Activated B cell treated with CpG ODN at 0.5 μM for 24 hours (primary cell): ENCODE data around the gene MYNN. TPM values are rescaled to one million over a fixed set of nuclear protein-coding genes. Genes with fewer than 3 reads are reported as not detected.
A peak's percentile ranks its signal among the peaks of the same experiment; 100 is the strongest.

Experiments used
- ATAC-seq: fragments of 200-7000 bp; cut with Tn5 transposase; one replicate; pipeline ENCODE4 v1.10.0; 2021; ENCODE audit warnings: low read depth, mild to moderate bottlenecking, moderate library complexity
- CTCF ChIA-PET: fragments of 350-600 bp; sonication (Branson Sonifier 250); formaldehyde crosslinking; loops from one replicate; lab custom pipeline; 2021; ENCODE audit warnings: antibody characterized with exemption; lab: Charles Lee
- POLR2A ChIA-PET: fragments of 350-600 bp; sonication (Branson Sonifier 250); formaldehyde crosslinking; loops from one replicate; lab custom pipeline; 2021; ENCODE audit warnings: antibody characterized with exemption; lab: Charles Lee
- DNase-seq: peaks from one replicate; pipeline ENCODE4 v3.0.0; 2022
- H3K27ac Mint-ChIP-seq: one replicate; pipeline ENCODE4 v1.8.0; 2020; ENCODE audit warnings: mixed read lengths
- H3K27me3 Mint-ChIP-seq: one replicate; pipeline ENCODE4 v1.8.0; 2021; ENCODE audit warnings: mixed read lengths
- H3K36me3 Mint-ChIP-seq: one replicate; pipeline ENCODE4 v1.8.0; 2021; ENCODE audit warnings: low read depth, mixed read lengths
- H3K4me1 Mint-ChIP-seq: one replicate; pipeline ENCODE4 v1.8.0; 2021; ENCODE audit warnings: mixed read lengths
- H3K4me3 Mint-ChIP-seq: one replicate; pipeline ENCODE4 v1.8.0; 2020; ENCODE audit warnings: mild to moderate bottlenecking, mixed read lengths
- H3K9me3 Mint-ChIP-seq: one replicate; pipeline ENCODE4 v1.8.0; 2020; ENCODE audit warnings: mixed read lengths
- intact Hi-C: fragments of 100-400 bp; cut with micrococcal nuclease; formaldehyde crosslinking; loops from one replicate; pipeline ENCODE4 v1.15.1; 2024
- total RNA-seq: library from RNA; stranded (reverse); gene quantifications from 2 replicates; pipeline ENCODE4 v1.2.3, GENCODE V29; 2022
- TF ChIP-seq, protein P1 (sequence below): fragments of 200-600 bp; IDR thresholded peaks from one replicate; pipeline ENCODE4 v1.8.0; 2022; ENCODE audit warnings: antibody characterized with exemption, mild to moderate bottlenecking

MYNN gene
- total RNA-seq, 1 donor from 2014 or later: 24.8 TPM

DNA sequence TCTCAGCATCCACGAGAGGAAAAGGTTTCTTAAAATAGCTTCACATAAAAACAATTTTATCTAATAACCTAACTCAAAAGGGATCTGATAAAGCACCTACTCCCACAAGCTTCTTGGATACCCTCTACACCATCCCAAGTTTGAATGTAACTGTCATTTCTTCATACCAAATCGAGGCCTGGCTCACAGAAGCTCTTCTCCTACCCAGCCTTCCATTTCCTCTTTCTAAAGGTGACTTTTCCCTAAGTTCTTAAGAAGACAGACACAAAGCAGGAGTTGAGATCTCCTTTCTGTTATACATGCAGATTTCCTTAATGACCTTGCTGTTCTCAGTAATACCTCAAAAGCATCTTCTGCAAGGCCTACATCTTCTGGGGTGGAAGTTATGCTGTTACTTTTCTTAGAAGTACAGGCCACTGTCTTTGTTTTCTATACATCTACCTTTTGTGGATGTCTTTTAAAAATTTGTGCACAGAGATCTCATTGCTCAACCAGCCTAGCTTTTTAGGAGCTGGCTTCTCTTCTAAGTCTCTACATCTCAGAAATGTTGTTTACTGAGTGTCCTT is 36.1 kb downstream of the MYNN start:
- ChIA-PET POLR2A (interaction anchor here (0.7 to 1.4 kb wide), 3 partner anchors 37 to 1059 kb away, joined by 3 to 5 read pairs (median 3); partner anchors contain the start of gene MYNN), CTCF (interaction anchor here (0.6 kb wide), 1 partner anchor 74 kb away, joined by 4 read pairs; no protein-coding TSS in a partner anchor)
- DNase-seq (no peak), ATAC-seq (no peak)
- Mint-ChIP-seq H3K27ac (peak overlapping the region; percentile 2), H3K36me3 (peaks cover 7% of the 10 kb centered on the region), H3K9me3 (no peaks in the 10 kb centered on the region), H3K4me1 (peaks cover 31% of the 10 kb centered on the region), H3K4me3 (no peak overlapping the region), H3K27me3 (no peaks in the 10 kb centered on the region)
- intact Hi-C loops: no loop called here
- TF ChIP-seq, protein P1, sequence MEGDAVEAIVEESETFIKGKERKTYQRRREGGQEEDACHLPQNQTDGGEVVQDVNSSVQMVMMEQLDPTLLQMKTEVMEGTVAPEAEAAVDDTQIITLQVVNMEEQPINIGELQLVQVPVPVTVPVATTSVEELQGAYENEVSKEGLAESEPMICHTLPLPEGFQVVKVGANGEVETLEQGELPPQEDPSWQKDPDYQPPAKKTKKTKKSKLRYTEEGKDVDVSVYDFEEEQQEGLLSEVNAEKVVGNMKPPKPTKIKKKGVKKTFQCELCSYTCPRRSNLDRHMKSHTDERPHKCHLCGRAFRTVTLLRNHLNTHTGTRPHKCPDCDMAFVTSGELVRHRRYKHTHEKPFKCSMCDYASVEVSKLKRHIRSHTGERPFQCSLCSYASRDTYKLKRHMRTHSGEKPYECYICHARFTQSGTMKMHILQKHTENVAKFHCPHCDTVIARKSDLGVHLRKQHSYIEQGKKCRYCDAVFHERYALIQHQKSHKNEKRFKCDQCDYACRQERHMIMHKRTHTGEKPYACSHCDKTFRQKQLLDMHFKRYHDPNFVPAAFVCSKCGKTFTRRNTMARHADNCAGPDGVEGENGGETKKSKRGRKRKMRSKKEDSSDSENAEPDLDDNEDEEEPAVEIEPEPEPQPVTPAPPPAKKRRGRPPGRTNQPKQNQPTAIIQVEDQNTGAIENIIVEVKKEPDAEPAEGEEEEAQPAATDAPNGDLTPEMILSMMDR: no peak

DNA sequence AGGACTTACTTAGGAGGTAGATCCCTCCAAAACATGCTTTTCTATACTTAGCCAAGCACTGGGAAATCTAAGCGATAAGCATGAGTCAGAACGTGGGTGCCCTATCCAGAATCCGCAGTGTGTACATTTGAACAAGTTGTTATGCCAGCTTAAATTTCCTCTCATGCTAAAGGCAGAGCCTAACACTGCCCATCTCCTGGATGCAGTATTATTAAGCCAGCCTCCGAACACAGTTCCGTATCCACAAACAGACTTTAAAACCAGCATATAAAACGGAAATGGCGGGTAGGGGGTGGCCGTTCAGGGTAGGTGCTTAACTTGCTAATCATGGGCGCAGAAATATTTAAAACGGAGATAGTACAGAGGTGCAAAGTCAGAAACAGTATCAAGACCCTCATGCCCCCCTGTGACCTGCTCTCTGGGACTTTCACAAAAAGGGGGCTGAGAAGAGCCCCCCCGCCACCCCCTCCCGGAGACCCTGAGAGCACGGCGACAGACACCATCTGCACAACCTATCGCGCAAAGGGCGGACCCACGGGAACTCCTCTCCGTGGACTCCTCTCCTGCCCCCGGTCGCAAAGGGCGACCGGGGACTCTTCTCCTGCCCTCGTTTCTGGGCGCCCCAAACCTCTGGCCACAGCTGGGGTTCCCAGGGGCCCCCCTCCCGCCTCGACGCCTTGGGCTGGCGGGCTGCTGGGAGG is 38.6 kb downstream of the MYNN start:
- DNase-seq (peak; percentile 19), ATAC-seq (peak; percentile 18)
- intact Hi-C loops: loop anchor here (2.0 kb wide), 4 partner anchors 233 to 545 kb away; partner anchors contain the start of genes PHC3 and SKIL
- Mint-ChIP-seq H3K36me3 (peaks cover 9% of the 10 kb centered on the region), H3K4me3 (peak overlapping the region; percentile 85), H3K9me3 (peaks cover 8% of the 10 kb centered on the region), H3K4me1 (peaks cover 37% of the 10 kb centered on the region), H3K27me3 (no peaks in the 10 kb centered on the region), H3K27ac (peak overlapping the region; percentile 97)
- POLR2A ChIA-PET: interaction anchor here (0.5 to 4.3 kb wide), 21 partner anchors 12 to 1058 kb away, joined by 3 to 48 read pairs (median 6); partner anchors contain the start of genes ACTRT3, MYNN, RPL22L1 and SEC62
- TF ChIP-seq, protein P1: no peak
- CTCF ChIA-PET: interaction anchor here (1.0 to 1.5 kb wide), 4 partner anchors 24 to 118 kb away, joined by 3 to 13 read pairs (median 4); no protein-coding TSS in a partner anchor

DNA sequence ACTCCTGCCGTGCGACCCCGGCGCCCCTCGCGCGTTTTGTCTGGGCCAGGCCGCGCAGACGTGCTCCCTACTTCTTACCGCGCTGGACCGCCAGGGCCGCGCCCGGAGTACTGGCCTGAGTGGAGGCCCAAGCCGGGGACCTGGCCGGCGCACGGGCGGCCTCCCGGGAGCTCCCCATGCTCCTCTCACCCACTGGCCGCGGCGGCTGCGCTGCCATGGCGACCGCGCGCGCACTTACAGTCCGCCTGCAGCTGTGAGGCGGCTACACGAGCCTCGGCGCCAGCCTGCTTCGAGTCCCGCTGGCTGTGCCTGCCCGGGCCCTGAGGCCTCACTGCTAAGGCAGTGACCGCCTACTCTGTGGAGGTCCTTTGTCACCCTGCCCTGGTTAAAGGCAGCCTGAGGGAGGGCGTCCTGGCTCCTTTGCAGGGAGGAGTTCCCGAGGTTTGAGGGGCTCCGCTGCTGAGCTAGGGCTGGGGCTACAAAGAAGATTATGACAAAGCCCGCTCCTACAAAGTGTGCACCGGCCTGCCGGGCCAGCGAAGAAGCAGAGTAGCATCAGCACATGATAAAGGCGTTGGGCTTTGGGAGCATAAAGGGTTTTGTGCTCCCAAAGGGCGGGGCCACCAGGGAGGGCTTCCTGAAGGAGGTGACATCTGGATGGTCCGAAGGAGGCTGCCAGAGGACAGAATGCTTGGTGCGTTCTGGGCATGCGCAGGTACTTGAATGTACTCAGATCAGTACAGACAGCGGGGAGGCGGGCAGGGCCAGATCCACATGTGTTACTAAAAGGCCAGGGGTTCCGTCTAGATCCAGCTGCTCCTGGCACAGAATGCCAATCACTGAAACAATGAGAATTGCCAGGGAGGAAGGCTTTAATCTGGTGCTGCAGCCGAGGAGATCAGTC is 39.4 kb downstream of the MYNN start, which contains the start of the genes LRRC34 and LRRIQ4:
Gene LRRC34 (minus strand): TSS at position 573 of the 904 bp plus-strand sequence. CDS start 356 bp downstream, at position 217.
Gene LRRIQ4 (plus strand): TSS at position 539 of the 904 bp plus-strand sequence. CDS start 9,052 bp downstream, outside the sequence.
- H3K4me1 Mint-ChIP-seq: peaks cover 37% of the 10 kb centered on the region
- no peaks in the 10 kb centered on the region for H3K27me3 Mint-ChIP-seq
- peaks cover 8% of the 10 kb centered on the region for H3K9me3 Mint-ChIP-seq
- peaks cover 9% of the 10 kb centered on the region for H3K36me3 Mint-ChIP-seq
- intact Hi-C loops: loop anchor here (1.0 to 2.0 kb wide), 13 partner anchors 24 to 1058 kb away; partner anchors contain the start of genes GPR160, MYNN, PHC3 and RPL22L1
- ChIA-PET CTCF (interaction anchor here (0.7 to 1.5 kb wide), 6 partner anchors 8 to 117 kb away, joined by 3 to 13 read pairs (median 3); no protein-coding TSS in a partner anchor), POLR2A (interaction anchor here (0.6 to 4.3 kb wide), 24 partner anchors 12 to 1057 kb away, joined by 3 to 48 read pairs (median 6); partner anchors contain the start of genes ACTRT3, MYNN, RPL22L1 and SEC62)
- peak; percentile 70 for DNase-seq
- H3K27ac Mint-ChIP-seq: peak within 1 kb of the TSS; percentile 97
- peak; percentile 56 for ATAC-seq
- TF ChIP-seq, protein P1: no peak
- H3K4me3 Mint-ChIP-seq: peak within 1 kb of the TSS; percentile 85

DNA sequence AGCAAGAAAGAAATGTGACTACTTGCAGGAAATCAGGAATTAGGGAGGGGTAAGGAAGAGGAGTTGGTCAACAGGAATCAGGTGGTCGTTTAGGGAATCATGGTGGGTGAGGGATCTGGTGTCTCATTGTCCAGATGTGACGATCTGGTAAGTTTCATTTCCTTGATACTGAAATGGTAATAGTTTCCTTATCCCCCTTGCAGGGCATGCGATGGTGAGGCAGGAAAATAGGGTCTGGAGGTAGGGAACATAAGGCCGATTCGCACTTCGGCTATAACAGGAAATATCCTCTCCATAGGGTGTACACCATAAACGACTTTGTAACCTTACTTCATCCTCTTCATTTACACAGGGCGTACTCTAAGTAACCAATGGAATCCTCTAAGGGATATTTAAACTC is 40.1 kb downstream of the MYNN start:
- Mint-ChIP-seq H3K9me3 (peaks cover 8% of the 10 kb centered on the region), H3K4me3 (peak overlapping the region; percentile 85), H3K36me3 (peaks cover 7% of the 10 kb centered on the region), H3K27me3 (no peaks in the 10 kb centered on the region), H3K4me1 (peaks cover 39% of the 10 kb centered on the region), H3K27ac (peak overlapping the region; percentile 97)
- ChIA-PET POLR2A (interaction anchor here (0.6 to 4.3 kb wide), 26 partner anchors 22 to 1057 kb away, joined by 3 to 48 read pairs (median 6); partner anchors contain the start of genes ACTRT3, MYNN, RPL22L1 and SEC62), CTCF (interaction anchor here (0.7 to 1.6 kb wide), 7 partner anchors 9 to 52 kb away, joined by 3 to 13 read pairs (median 4); partner anchors contain the start of gene ACTRT3)
- intact Hi-C loops: loop anchor here (1.0 to 2.0 kb wide), 13 partner anchors 23 to 1057 kb away; partner anchors contain the start of genes GPR160, MYNN, PHC3 and RPL22L1
- no peak for ATAC-seq
- TF ChIP-seq, protein P1: no peak
- no peak for DNase-seq
